Measurements from ENCODE around the gene PIP5K1C.

Gene PIP5K1C

GRCh38 chr19:3700242-3701032 lies at the start of gene PIP5K1C:
Gene PIP5K1C, minus strand, starts transcription at chr19:3700468. Its CDS starts 78 bp downstream, at chr19:3700390.
- in situ Hi-C loops (cut with MboI; ENCODE audit: low sequenced_read_pairs) = no loop called here

- in situ Hi-C loops (cut with MboI; ENCODE audit: low sequenced_read_pairs) = no loop called here
These were observed 48.7 kb upstream of the PIP5K1C start for GRCh38 chr19:3748965-3749364.

GRCh38 chr19:3746371-3747056 lies 46.2 kb upstream of the PIP5K1C start:
- in situ Hi-C loops (cut with MboI; ENCODE audit: low sequenced_read_pairs) = no loop called here

- in situ Hi-C loops (cut with MboI; ENCODE audit: low sequenced_read_pairs) = no loop called here
These were observed 45.2 kb upstream of the PIP5K1C start for GRCh38 chr19:3745363-3746045.

GRCh38 chr19:3743486-3743885 lies 43.2 kb upstream of the PIP5K1C start:
- in situ Hi-C loops (cut with MboI; ENCODE audit: low sequenced_read_pairs) = no loop called here

GRCh38 chr19:3740431-3740830 lies 40.2 kb upstream of the PIP5K1C start:
- in situ Hi-C loops (cut with MboI; ENCODE audit: low sequenced_read_pairs) = no loop called here

- in situ Hi-C loops (cut with MboI; ENCODE audit: low sequenced_read_pairs) = no loop called here
These were observed 38.4 kb upstream of the PIP5K1C start for GRCh38 chr19:3738477-3739220.

- in situ Hi-C loops (cut with MboI; ENCODE audit: low sequenced_read_pairs) = no loop called here
These were observed 37.4 kb upstream of the PIP5K1C start for GRCh38 chr19:3737487-3738205.

GRCh38 chr19:3736106-3736724 lies 35.9 kb upstream of the PIP5K1C start:
- in situ Hi-C loops (cut with MboI; ENCODE audit: low sequenced_read_pairs) = no loop called here

GRCh38 chr19:3734310-3734600 lies 34.0 kb upstream of the PIP5K1C start:
- in situ Hi-C loops (cut with MboI; ENCODE audit: low sequenced_read_pairs) = no loop called here

GRCh38 chr19:3733549-3734309 lies 33.5 kb upstream of the PIP5K1C start:
- in situ Hi-C loops (cut with MboI; ENCODE audit: low sequenced_read_pairs) = no loop called here

- in situ Hi-C loops (cut with MboI; ENCODE audit: low sequenced_read_pairs) = no loop called here
These were observed 31.8 kb upstream of the PIP5K1C start for GRCh38 chr19:3732108-3732507.

GRCh38 chr19:3730457-3730958 lies 30.2 kb upstream of the PIP5K1C start:
- in situ Hi-C loops (cut with MboI; ENCODE audit: low sequenced_read_pairs) = no loop called here

GRCh38 chr19:3725640-3726310 lies 25.5 kb upstream of the PIP5K1C start:
- in situ Hi-C loops (cut with MboI; ENCODE audit: low sequenced_read_pairs) = no loop called here

- in situ Hi-C loops (cut with MboI; ENCODE audit: low sequenced_read_pairs) = no loop called here
These were observed 24.9 kb upstream of the PIP5K1C start for GRCh38 chr19:3725121-3725520.

- in situ Hi-C loops (cut with MboI; ENCODE audit: low sequenced_read_pairs) = no loop called here
These were observed 23.6 kb upstream of the PIP5K1C start for GRCh38 chr19:3723883-3724282.

GRCh38 chr19:3723110-3723488 lies 22.8 kb upstream of the PIP5K1C start:
- in situ Hi-C loops (cut with MboI; ENCODE audit: low sequenced_read_pairs) = no loop called here

- in situ Hi-C loops (cut with MboI; ENCODE audit: low sequenced_read_pairs) = no loop called here
These were observed 22.3 kb upstream of the PIP5K1C start for GRCh38 chr19:3722443-3723109.

Measured in HL-60/S4 (cell line).